WTC11 (cell line): ENCODE data around the gene TMEM119. TPM values are rescaled to one million over a fixed set of nuclear protein-coding genes. Genes with fewer than 3 reads are reported as not detected.
A peak's percentile ranks its signal among the peaks of the same experiment; 100 is the strongest.

Experiments
- ATAC-seq: fragments of 200-7000 bp; cut with Tn5 transposase; 2 replicates; pipeline ENCODE4 v1.10.0; 2021; ENCODE audit warnings: mild to moderate bottlenecking, moderate library complexity
- CTCF ChIA-PET: fragments of 300-600 bp; sonication (Branson Sonifier 250); formaldehyde crosslinking; loops from one replicate; lab custom pipeline; 2021; ENCODE audit warnings: antibody characterized with exemption; lab: Charles Lee
- POLR2A ChIA-PET: fragments of 350-600 bp; sonication (Branson Sonifier 250); formaldehyde crosslinking; loops from one replicate; lab custom pipeline; 2021; ENCODE audit warnings: antibody characterized with exemption; lab: Charles Lee
- DNase-seq: peaks from one replicate; pipeline ENCODE4 v3.0.0; 2021; ENCODE audit warnings: low spot score
- H3K27ac Mint-ChIP-seq: 2 replicates; pipeline ENCODE4 v1.8.0; 2021; ENCODE audit warnings: mixed read lengths
- H3K27me3 Mint-ChIP-seq: 2 replicates; pipeline ENCODE4 v1.8.0; 2021; ENCODE audit warnings: low read depth, mild to moderate bottlenecking, moderate library complexity, mixed read lengths
- H3K36me3 Mint-ChIP-seq: 2 replicates; pipeline ENCODE4 v1.8.0; 2021; ENCODE audit warnings: mixed read lengths
- H3K4me1 Mint-ChIP-seq: 2 replicates; pipeline ENCODE4 v1.8.0; 2022; ENCODE audit warnings: mixed read lengths
- H3K4me3 Mint-ChIP-seq: 2 replicates; pipeline ENCODE4 v1.8.0; 2021; ENCODE audit warnings: mild to moderate bottlenecking, moderate library complexity, mixed read lengths
- H3K9me3 Mint-ChIP-seq: 2 replicates; pipeline ENCODE4 v1.8.0; 2021; ENCODE audit warnings: mixed read lengths
- ATF6 ChIP-seq: sonication (generic); formaldehyde crosslinking; IDR thresholded peaks from 2 replicates; pipeline ENCODE4 v1.8.1; 2023; ENCODE audit warnings: mild to moderate bottlenecking, missing genetic modification reagents
- CBFB ChIP-seq: sonication (generic); formaldehyde crosslinking; IDR thresholded peaks from 2 replicates; pipeline ENCODE4 v1.8.1; 2022; ENCODE audit warnings: mild to moderate bottlenecking, low read depth, missing genetic modification reagents
- CREM ChIP-seq: sonication (generic); formaldehyde crosslinking; IDR thresholded peaks from 2 replicates; pipeline ENCODE4 v1.8.1; 2022; ENCODE audit warnings: mild to moderate bottlenecking, missing genetic modification reagents, moderate library complexity
- CTCF ChIP-seq: fragments of 200-600 bp; IDR thresholded peaks from 2 replicates; pipeline ENCODE4 v1.8.0; 2022; ENCODE audit warnings: antibody characterized with exemption
- EMX1 ChIP-seq: fragments of 250-450 bp; sonication (Bioruptor Pico); IDR thresholded peaks from 2 replicates; pipeline ENCODE4 v1.8.0; 2021; ENCODE audit warnings: mild to moderate bottlenecking
- ETV6 ChIP-seq: sonication (generic); formaldehyde crosslinking; IDR thresholded peaks from 2 replicates; pipeline ENCODE4 v1.8.1; 2022; ENCODE audit warnings: mild to moderate bottlenecking, missing genetic modification reagents
- FOXP1 ChIP-seq: sonication (generic); formaldehyde crosslinking; IDR thresholded peaks from 2 replicates; pipeline ENCODE4 v1.8.0; 2022; ENCODE audit warnings: missing genetic modification reagents, mild to moderate bottlenecking, moderate library complexity, borderline replicate concordance
- HMGXB4 ChIP-seq: sonication (generic); formaldehyde crosslinking; IDR thresholded peaks from 2 replicates; pipeline ENCODE4 v1.8.1; 2023; ENCODE audit warnings: mild to moderate bottlenecking, moderate library complexity, missing genetic modification reagents
- MYBL2 ChIP-seq: sonication (generic); formaldehyde crosslinking; IDR thresholded peaks from 2 replicates; pipeline ENCODE4 v1.8.1; 2023; ENCODE audit warnings: mild to moderate bottlenecking, moderate library complexity, missing genetic modification reagents
- NFATC4 ChIP-seq: fragments of 250-450 bp; sonication (Bioruptor Pico); IDR thresholded peaks from 2 replicates; pipeline ENCODE4 v1.9.0; 2021; ENCODE audit warnings: mild to moderate bottlenecking
- NFE2L1 ChIP-seq: sonication (generic); formaldehyde crosslinking; IDR thresholded peaks from 2 replicates; pipeline ENCODE4 v1.8.1; 2023; ENCODE audit warnings: missing genetic modification reagents
- OVOL2 ChIP-seq: fragments of 250-450 bp; sonication (Bioruptor Pico); IDR thresholded peaks from 2 replicates; pipeline ENCODE4 v1.9.0; 2021; ENCODE audit warnings: mild to moderate bottlenecking, borderline replicate concordance
- PREB ChIP-seq: sonication (generic); formaldehyde crosslinking; IDR thresholded peaks from 2 replicates; pipeline ENCODE4 v1.8.1; 2022; ENCODE audit warnings: mild to moderate bottlenecking, missing genetic modification reagents, moderate library complexity, borderline replicate concordance
- RELA ChIP-seq: sonication (generic); formaldehyde crosslinking; IDR thresholded peaks from 2 replicates; pipeline ENCODE4 v1.8.1; 2022; ENCODE audit warnings: missing genetic modification reagents, mild to moderate bottlenecking, borderline replicate concordance
- SOX15 ChIP-seq: fragments of 250-450 bp; sonication (Bioruptor Pico); IDR thresholded peaks from 2 replicates; pipeline ENCODE4 v1.9.0; 2021; ENCODE audit warnings: mild to moderate bottlenecking
- SP1 ChIP-seq: sonication (generic); formaldehyde crosslinking; conservative IDR thresholded peaks from 2 replicates; pipeline ENCODE4 v1.8.1; 2022; ENCODE audit warnings: missing genetic modification reagents
- ZNF263 ChIP-seq: sonication (generic); formaldehyde crosslinking; IDR thresholded peaks from 2 replicates; pipeline ENCODE4 v1.8.1; 2022; ENCODE audit warnings: low read depth, mild to moderate bottlenecking, moderate library complexity, missing genetic modification reagents
- ZNF317 ChIP-seq: sonication (generic); formaldehyde crosslinking; IDR thresholded peaks from 2 replicates; pipeline ENCODE4 v1.8.1; 2023; ENCODE audit warnings: low read depth, mild to moderate bottlenecking, moderate library complexity, missing genetic modification reagents, borderline replicate concordance
- total RNA-seq: library from RNA; stranded (reverse); gene quantifications from 3 replicates; pipeline ENCODE4 v1.2.3, GENCODE V29; 2021
- TF ChIP-seq, protein P1 (sequence below): sonication (generic); formaldehyde crosslinking; IDR thresholded peaks from 2 replicates; pipeline ENCODE4 v1.8.1; 2022; ENCODE audit warnings: missing genetic modification reagents, borderline replicate concordance
- TF ChIP-seq, protein P2 (sequence below): sonication (generic); formaldehyde crosslinking; IDR thresholded peaks from 2 replicates; pipeline ENCODE4 v1.8.1; 2023; ENCODE audit warnings: mild to moderate bottlenecking, missing genetic modification reagents

The TMEM119 gene
- total RNA-seq, 1 experiment from 2014 or later, result 0.20 TPM

DNA sequence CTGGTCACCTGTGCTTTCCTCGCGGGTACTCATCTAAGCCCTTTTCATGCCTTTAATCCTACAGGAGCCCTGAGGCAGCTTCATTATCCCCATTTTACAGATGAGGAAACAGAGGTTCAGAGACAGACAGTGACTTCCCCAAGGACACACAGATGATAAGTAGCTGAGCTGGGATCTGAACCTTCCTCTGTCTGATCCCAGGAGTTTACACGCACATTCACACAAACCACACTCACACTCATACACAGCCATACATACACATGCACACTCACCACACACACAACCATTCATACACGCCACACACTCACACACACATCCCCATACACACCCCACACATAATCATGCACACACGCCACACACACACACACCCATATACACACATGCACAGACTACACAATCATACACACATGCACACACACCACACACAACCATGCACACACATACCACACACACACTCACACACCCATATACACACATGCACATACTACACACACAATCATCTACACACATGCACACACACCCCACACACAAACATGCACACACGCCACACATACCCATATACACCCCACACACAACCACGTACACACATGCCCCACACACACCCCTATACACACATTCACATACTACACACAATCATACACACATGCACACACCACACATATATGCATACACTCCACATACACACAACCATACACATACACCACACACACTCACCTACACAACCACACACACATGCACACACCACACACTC lies 2.7 kb downstream of the TMEM119 start:
- ChIA-PET POLR2A (no interaction called here), CTCF (interaction anchor here (0.6 to 0.9 kb wide), 3 partner anchors 17 to 374 kb away, joined by 3 to 5 read pairs (median 3); no protein-coding TSS in a partner anchor)
- Mint-ChIP-seq H3K9me3 (no peaks in the 10 kb centered on the region), H3K27ac (no peak overlapping the region), H3K36me3 (no peaks in the 10 kb centered on the region), H3K4me1 (peaks cover 5% of the 10 kb centered on the region), H3K27me3 (no peaks in the 10 kb centered on the region), H3K4me3 (no peak overlapping the region)
- no peak for ATAC-seq
- TF ChIP-seq, protein P1, sequence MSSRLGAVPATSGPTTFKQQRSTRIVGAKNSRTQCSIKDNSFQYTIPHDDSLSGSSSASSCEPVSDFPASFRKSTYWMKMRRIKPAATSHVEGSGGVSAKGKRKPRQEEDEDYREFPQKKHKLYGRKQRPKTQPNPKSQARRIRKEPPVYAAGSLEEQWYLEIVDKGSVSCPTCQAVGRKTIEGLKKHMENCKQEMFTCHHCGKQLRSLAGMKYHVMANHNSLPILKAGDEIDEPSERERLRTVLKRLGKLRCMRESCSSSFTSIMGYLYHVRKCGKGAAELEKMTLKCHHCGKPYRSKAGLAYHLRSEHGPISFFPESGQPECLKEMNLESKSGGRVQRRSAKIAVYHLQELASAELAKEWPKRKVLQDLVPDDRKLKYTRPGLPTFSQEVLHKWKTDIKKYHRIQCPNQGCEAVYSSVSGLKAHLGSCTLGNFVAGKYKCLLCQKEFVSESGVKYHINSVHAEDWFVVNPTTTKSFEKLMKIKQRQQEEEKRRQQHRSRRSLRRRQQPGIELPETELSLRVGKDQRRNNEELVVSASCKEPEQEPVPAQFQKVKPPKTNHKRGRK (CRISPR knock-in tag), result no peak
- peak; percentile 8; the same call in 1 of the 2 replicates for TF ChIP-seq NFE2L1
- DNase-seq, result no peak

DNA sequence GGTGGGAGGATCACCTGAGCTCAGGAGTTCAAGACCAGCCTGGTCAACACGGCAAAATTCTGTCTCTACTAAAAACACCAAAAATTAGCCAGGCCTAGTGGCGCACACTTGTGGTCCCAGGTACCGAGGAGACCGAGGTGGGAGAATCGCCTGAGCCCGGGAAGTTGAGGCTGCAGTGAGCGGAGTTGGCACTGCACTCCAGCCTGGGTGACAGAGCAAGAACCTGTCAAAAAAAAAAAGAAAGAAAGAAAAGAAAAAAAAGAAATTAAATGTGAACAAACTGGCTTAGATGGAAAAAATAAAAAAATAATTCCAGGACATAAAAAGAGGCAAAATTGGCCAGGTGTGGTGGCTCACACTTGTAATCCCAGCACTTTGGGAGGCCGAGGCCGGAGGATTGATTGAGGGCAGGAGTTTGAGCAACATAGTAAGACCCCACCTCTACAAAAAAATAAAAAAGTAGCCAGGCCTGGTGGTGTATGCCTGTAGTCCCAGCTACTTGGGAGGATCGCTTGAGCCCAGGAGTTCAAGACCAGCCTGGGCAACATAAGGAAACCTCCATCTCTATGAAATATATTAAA lies 3.5 kb downstream of the TMEM119 start:
- peaks cover 10% of the 10 kb centered on the region for H3K4me1 Mint-ChIP-seq
- no peak for ATAC-seq
- H3K27ac Mint-ChIP-seq, result no peak overlapping the region
- no peak overlapping the region for H3K4me3 Mint-ChIP-seq
- no peak for DNase-seq
- ChIA-PET POLR2A (no interaction called here), CTCF (interaction anchor here (1.3 kb wide), 1 partner anchor 10 kb away, joined by 5 read pairs; no protein-coding TSS in a partner anchor)
- no peaks in the 10 kb centered on the region for H3K36me3 Mint-ChIP-seq
- TF ChIP-seq ATF6 (CRISPR knock-in tag) (no peak), MYBL2 (CRISPR knock-in tag) (no peak), ZNF317 (no peak), HMGXB4 (no peak), PREB (CRISPR knock-in tag) (no peak), CREM (CRISPR knock-in tag) (no peak), CTCF (no peak), SOX15 (CRISPR knock-in tag) (no peak), ZNF263 (CRISPR knock-in tag) (no peak), EMX1 (no peak), ETV6 (CRISPR knock-in tag) (no peak), NFATC4 (CRISPR knock-in tag) (no peak), SP1 (CRISPR knock-in tag) (no peak), CBFB (CRISPR knock-in tag) (no peak), OVOL2 (no peak), FOXP1 (CRISPR knock-in tag) (no peak), RELA (CRISPR knock-in tag) (no peak)
- TF ChIP-seq, protein P2, sequence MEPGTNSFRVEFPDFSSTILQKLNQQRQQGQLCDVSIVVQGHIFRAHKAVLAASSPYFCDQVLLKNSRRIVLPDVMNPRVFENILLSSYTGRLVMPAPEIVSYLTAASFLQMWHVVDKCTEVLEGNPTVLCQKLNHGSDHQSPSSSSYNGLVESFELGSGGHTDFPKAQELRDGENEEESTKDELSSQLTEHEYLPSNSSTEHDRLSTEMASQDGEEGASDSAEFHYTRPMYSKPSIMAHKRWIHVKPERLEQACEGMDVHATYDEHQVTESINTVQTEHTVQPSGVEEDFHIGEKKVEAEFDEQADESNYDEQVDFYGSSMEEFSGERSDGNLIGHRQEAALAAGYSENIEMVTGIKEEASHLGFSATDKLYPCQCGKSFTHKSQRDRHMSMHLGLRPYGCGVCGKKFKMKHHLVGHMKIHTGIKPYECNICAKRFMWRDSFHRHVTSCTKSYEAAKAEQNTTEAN (CRISPR knock-in tag), result no peak
- no peaks in the 10 kb centered on the region for H3K9me3 Mint-ChIP-seq
- H3K27me3 Mint-ChIP-seq, result no peaks in the 10 kb centered on the region
